Tibial artery (tissue), 4 donors: ENCODE measurements around the gene TYW1.
A peak's percentile ranks its signal among the peaks of the same experiment; 100 is the strongest.
"Not testable (repeated sequence)": the region's sequence is repeated elsewhere in the genome, so short reads cannot be mapped to it uniquely, and the experiment has no call there.

Experiments
- DNase-seq, 2 donors: peaks; one replicate each; pipeline ENCODE4 v3.0.0-alpha.2; 2019
- H3K27ac ChIP-seq, 2 donors: fragments of 200-600 bp; sonication (generic) in 1 of 2; 1 replicate in 1 of 2; 2 replicates in 1 of 2; pipeline ENCODE4 v1.5.1; 2018 to 2019; ENCODE audit warnings: mild to moderate bottlenecking in 1 of 2
- H3K27me3 ChIP-seq, 2 donors: fragments of 200-600 bp; sonication (generic) in 1 of 2; one replicate each; pipeline versions ENCODE4 v1.5.1 to v1.6.0; 2016 to 2019
- H3K36me3 ChIP-seq, 3 donors: fragments of 200-600 bp; sonication (generic) in 2 of 3; one replicate each; pipeline ENCODE4 v1.5.1; 2016 to 2019; ENCODE audit warnings: mild to moderate bottlenecking in 2 of 3
- H3K4me1 ChIP-seq, 4 donors: fragments of 200-600 bp; sonication (generic) in 2 of 4; 1 replicate in 3 of 4; 2 replicates in 1 of 4; pipeline ENCODE4 v1.5.1; 2016 to 2019
- H3K4me3 ChIP-seq, 2 donors: fragments of 200-600 bp; sonication (generic) in 1 of 2; 1 replicate in 1 of 2; 2 replicates in 1 of 2; pipeline ENCODE4 v1.5.1; 2018 to 2019; ENCODE audit warnings: mild to moderate bottlenecking in 2 of 2
- H3K9me3 ChIP-seq, 3 donors: fragments of 200-600 bp; sonication (generic) in 1 of 3; one replicate each; pipeline ENCODE4 v1.5.1; 2016 to 2019
- intact Hi-C: fragments of 100-400 bp; cut with DNase I; formaldehyde crosslinking; loops from one replicate; pipeline ENCODE4 v1.15.0; 2023; ENCODE audit warnings: low total_unique reads
- TF ChIP-seq, protein P1 (sequence below), 2 experiments: fragments of 200-600 bp in 1 of 2; fragments of 450-650 bp in 1 of 2; IDR thresholded peaks; one replicate each; pipeline ENCODE4 v1.5.1; 2017 to 2019; ENCODE audit warnings: antibody characterized with exemption in 2 of 2, mild to moderate bottlenecking in 1 of 2, moderate library complexity in 1 of 2

The TYW1 gene

DNA sequence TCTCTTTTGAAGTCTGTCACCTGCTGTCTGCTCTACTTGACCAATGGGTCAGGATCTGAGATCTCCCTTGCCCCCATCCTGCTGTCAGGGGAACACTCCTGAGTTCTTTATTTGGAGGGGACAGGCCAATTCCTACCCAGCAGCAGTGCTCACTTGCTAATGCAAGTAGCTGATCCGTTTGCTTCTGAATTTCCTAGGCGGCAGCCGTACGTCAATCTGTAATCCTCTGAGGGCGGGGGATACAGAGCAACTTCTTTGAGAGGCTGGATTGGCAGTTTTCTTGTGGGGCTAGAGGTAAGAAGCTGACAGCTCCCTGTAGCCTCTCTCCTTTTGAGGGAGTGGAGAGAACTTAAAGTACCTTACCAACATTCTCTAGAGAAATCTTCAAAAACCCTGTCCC, 36.6 kb downstream of the TYW1 start:
- DNase-seq: no peak
- Histone ChIP-seq H3K4me1 (no peaks in the 10 kb centered on the region), H3K27ac (no peak overlapping the region), H3K36me3 (peaks cover 16 to 34% (median 18%) of the 10 kb centered on the region in 3 donors), H3K9me3 (no peaks in the 10 kb centered on the region), H3K27me3 (no peaks in the 10 kb centered on the region), H3K4me3 (no peak overlapping the region)
- intact Hi-C loops: no loop called here
- TF ChIP-seq, protein P1, sequence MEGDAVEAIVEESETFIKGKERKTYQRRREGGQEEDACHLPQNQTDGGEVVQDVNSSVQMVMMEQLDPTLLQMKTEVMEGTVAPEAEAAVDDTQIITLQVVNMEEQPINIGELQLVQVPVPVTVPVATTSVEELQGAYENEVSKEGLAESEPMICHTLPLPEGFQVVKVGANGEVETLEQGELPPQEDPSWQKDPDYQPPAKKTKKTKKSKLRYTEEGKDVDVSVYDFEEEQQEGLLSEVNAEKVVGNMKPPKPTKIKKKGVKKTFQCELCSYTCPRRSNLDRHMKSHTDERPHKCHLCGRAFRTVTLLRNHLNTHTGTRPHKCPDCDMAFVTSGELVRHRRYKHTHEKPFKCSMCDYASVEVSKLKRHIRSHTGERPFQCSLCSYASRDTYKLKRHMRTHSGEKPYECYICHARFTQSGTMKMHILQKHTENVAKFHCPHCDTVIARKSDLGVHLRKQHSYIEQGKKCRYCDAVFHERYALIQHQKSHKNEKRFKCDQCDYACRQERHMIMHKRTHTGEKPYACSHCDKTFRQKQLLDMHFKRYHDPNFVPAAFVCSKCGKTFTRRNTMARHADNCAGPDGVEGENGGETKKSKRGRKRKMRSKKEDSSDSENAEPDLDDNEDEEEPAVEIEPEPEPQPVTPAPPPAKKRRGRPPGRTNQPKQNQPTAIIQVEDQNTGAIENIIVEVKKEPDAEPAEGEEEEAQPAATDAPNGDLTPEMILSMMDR (IDR thresholded peaks at IDR 0.05): no peak

DNA sequence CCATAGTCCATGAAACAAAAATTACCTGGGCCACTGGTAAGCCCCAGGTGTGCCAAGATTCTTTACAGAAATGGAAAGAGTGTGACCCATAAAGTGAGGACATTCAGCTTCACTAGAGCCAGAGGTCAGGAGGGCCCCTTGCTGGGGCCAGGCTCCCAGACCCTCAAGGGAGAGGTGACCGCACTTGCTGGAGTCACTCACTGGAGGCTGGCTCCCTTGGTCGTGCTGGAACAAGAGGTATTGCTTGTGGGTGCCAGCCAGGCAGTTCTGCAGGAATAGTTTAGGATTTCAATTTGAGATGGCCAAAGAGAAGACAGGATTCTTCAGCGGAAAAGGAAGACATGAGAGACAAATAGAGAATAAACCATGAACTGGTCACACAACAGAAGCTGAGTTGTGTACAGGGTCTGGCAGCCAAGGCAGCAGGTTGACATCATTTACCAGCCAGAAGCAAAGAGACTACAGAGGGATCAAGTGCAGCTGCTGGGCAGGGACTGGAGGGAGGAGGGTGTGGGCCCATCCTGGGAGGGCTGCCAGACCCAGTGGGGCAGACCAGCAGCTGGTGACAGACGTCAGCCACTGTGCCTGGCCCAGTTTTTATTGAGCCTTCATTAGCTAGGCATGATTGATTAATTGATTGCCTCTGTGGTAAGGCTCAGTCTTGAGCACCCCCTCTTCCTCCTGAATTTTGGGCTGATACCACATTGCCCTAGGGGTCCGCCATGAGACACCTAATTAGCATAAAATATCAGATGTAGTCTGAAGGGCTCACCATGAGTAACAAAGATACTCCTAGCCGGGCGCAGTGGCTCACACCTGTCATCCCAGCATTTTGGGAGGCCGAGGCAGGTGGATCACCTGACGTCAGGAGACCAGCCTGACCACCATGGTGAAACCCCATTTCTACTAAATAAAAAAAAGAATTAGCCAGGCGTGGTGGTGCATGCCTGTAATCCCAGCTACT, 40.1 kb downstream of the TYW1 start:
- H3K9me3 ChIP-seq, intact Hi-C loops, H3K4me1 ChIP-seq, H3K27me3 ChIP-seq, H3K4me3 ChIP-seq, DNase-seq, H3K27ac ChIP-seq: not testable (repeated sequence)
- peaks cover 5 to 24% (median 7%) of the 10 kb centered on the region in 3 donors for H3K36me3 ChIP-seq

GRCh38 chr7:67040832-67041231, 44.2 kb downstream of the TYW1 start:
- DNase-seq, H3K9me3 ChIP-seq, H3K27me3 ChIP-seq, intact Hi-C loops, H3K36me3 ChIP-seq, H3K27ac ChIP-seq, H3K4me3 ChIP-seq: not testable (repeated sequence)
- H3K4me1 ChIP-seq: peaks cover 0 to 18% (median 4%) of the 10 kb centered on the region in 4 donors
- TF ChIP-seq, protein P1 (IDR thresholded peaks at IDR 0.05): peak in 1 of 2 experiments; percentile 33

- H3K36me3 ChIP-seq, H3K9me3 ChIP-seq, H3K27me3 ChIP-seq, H3K4me3 ChIP-seq, intact Hi-C loops: not testable (repeated sequence)
- DNase-seq: peak; percentile 69 to 83
- peaks cover 0 to 18% (median 4%) of the 10 kb centered on the region in 4 donors for H3K4me1 ChIP-seq
- peak overlapping the region; percentile 56 to 71 for H3K27ac ChIP-seq
Measured at GRCh38 chr7:67042781-67043558, 46.3 kb downstream of the TYW1 start.

- H3K9me3 ChIP-seq, H3K36me3 ChIP-seq, H3K27me3 ChIP-seq, DNase-seq, H3K4me3 ChIP-seq, intact Hi-C loops: not testable (repeated sequence)
- H3K27ac ChIP-seq: peak overlapping the region; percentile 56 to 71
- H3K4me1 ChIP-seq: peaks cover 0 to 18% (median 4%) of the 10 kb centered on the region in 4 donors
Measured at GRCh38 chr7:67043559-67043930, 46.9 kb downstream of the TYW1 start.

DNA sequence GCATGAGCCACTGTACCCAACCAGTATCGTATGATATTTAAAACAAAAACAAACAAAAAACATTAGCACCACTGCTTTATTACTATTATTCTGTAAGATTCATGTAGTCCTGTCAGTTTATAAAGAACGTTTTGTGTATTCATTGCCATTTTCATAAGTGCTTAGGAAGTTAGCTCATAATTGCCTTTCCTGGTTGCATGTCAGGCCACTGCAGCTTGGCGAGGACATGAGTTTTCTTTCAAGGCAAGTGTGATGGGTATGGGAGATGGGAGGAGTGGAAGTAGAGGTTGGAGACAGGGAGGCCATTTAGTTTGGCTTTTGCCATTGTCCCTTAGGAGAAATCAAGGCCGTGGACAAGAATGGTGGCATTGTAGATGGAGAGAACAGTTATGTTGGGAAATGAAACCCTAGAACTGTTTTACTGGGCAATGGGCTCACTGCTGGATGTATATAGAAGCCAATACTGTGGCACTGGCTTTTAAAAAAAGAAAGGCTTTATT, 48.9 kb downstream of the TYW1 start:
- H3K27me3 ChIP-seq: no peaks in the 10 kb centered on the region
- DNase-seq: no peak
- peaks cover 0 to 18% (median 4%) of the 10 kb centered on the region in 4 donors for H3K4me1 ChIP-seq
- peaks cover 3 to 10% (median 6%) of the 10 kb centered on the region in 3 donors for H3K36me3 ChIP-seq
- intact Hi-C loops: no loop called here
- no peak overlapping the region for H3K27ac ChIP-seq
- no peaks in the 10 kb centered on the region for H3K9me3 ChIP-seq
- TF ChIP-seq, protein P1 (IDR thresholded peaks at IDR 0.05): no peak
- H3K4me3 ChIP-seq: no peak overlapping the region

DNA sequence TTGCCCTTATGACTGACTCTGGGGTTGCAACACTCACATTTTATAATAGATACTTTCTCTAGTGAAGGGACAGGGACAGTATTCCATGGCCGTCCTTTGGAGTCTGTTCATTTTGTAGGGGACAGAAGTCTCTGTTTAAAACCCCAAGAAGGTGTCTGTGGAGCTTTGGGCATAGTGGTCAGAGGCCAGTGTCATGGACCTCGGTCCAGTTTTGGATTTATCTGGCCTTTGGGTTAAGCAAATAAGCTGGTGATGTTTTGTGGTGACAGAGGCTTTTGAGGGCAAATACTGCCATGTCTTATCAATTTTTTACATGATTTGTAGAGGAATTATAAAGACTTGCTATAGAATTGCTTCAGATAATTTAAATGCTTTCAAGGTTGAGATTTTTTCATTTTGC, 50.2 kb downstream of the TYW1 start:
- H3K9me3 ChIP-seq, H3K4me3 ChIP-seq, H3K27ac ChIP-seq, H3K27me3 ChIP-seq, intact Hi-C loops, DNase-seq: not testable (repeated sequence)
- H3K36me3 ChIP-seq: peaks cover 11 to 22% (median 18%) of the 10 kb centered on the region in 3 donors
- peaks cover 0 to 18% (median 4%) of the 10 kb centered on the region in 4 donors for H3K4me1 ChIP-seq

GRCh38 chr7:67049908-67050307, 53.3 kb downstream of the TYW1 start:
- intact Hi-C loops, H3K4me3 ChIP-seq, H3K4me1 ChIP-seq, DNase-seq, H3K9me3 ChIP-seq, H3K27me3 ChIP-seq, H3K27ac ChIP-seq: not testable (repeated sequence)
- H3K36me3 ChIP-seq: peaks cover 14 to 36% (median 25%) of the 10 kb centered on the region in 3 donors

DNA sequence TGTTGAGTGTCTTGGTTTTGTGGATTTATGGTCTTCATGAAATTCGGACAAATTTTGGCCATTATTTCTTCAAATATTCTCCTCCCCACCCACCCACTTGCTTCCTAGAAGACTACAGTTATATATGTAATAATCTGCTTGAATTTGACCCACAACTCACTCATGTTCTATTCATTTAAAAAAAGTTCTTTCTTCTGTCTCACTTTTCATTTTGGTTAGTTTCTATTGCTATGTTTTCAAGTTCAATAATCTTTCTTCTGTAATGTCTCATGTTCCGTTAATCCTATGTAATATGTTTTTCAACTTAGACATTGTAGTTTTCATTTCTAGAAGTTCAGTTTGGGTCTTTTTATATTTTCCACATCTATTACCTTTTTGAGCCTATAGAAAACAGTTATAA, 55.5 kb downstream of the TYW1 start:
- H3K4me3 ChIP-seq, DNase-seq, H3K4me1 ChIP-seq, intact Hi-C loops, H3K27me3 ChIP-seq, H3K27ac ChIP-seq, H3K9me3 ChIP-seq: not testable (repeated sequence)
- peaks cover 15 to 37% (median 36%) of the 10 kb centered on the region in 3 donors for H3K36me3 ChIP-seq
